ENCODE measurements around the gene PTPRS. TPM values are rescaled to one million over a fixed set of nuclear protein-coding genes. Genes with fewer than 3 reads are reported as not detected.

The PTPRS gene
- total and polyA plus RNA-seq, 2 donors (not counting 3 experiments of a cell fraction or from before 2014, with no cell fraction given), result 10.1 to 16.1 TPM

GRCh38 chr19:5321851-5322681, 18.5 kb downstream of the PTPRS start:
- no peak for FAIRE-seq
- Histone ChIP-seq H3K9me1 (replicated peaks; ENCODE audit: control insufficient read depth, extremely low read depth, insufficient read depth, low read length) (no peaks in the 10 kb centered on the region), H3K36me3 (ENCODE audit: control insufficient read depth in 2 of 2, extremely low read depth in 1 of 2, insufficient read depth in 2 of 2, low read length in 2 of 2) (no peaks in the 10 kb centered on the region), H2AFZ (ENCODE audit: low read depth, low read length) (no peak overlapping the region), H3K4me3 (replicated peaks in 1 of 3; ENCODE audit: insufficient read depth in 1 of 3, low read depth in 1 of 3, low read length in 3 of 3) (no peak overlapping the region), H3K9ac (replicated peaks; ENCODE audit: extremely low read depth, insufficient read depth, low read length) (no peak overlapping the region), H3K27ac (ENCODE audit: insufficient read depth, low read depth, low read length) (no peak overlapping the region), H3K9me3 (replicated peaks; ENCODE audit: control insufficient read depth, insufficient read depth, low read length) (no peaks in the 10 kb centered on the region), H3K4me1 (ENCODE audit: control insufficient read depth, extremely low read depth, insufficient read depth, low read length) (no peaks in the 10 kb centered on the region), H3K79me2 (ENCODE audit: control insufficient read depth, insufficient read depth, low read length) (no peaks in the 10 kb centered on the region), H4K20me1 (replicated peaks; ENCODE audit: control insufficient read depth, extremely low read depth, insufficient read depth, low read length) (no peaks in the 10 kb centered on the region), H3K27me3 (ENCODE audit: control insufficient read depth in 2 of 2, insufficient read depth in 2 of 2, low read length in 2 of 2) (no peaks in the 10 kb centered on the region), H3K4me2 (ENCODE audit: insufficient read depth, low read length) (no peak overlapping the region)
- dilution Hi-C loops (cut with MboI; ENCODE audit: extremely low pct_ligation_motif_present, low sequenced_read_pairs), result no loop called here
- ChIA-PET CTCF (no interaction called here), POLR2A (no interaction called here)
- TF ChIP-seq EZH2 (IDR thresholded peaks at IDR 0.05; ENCODE audit: borderline replicate concordance, low read depth, low read length, severe bottlenecking), result no peak
- TF ChIP-seq POLR2A (IDR thresholded peaks at IDR 0.05; ENCODE audit: low read depth, low read length), result no peak
- no peak for TF ChIP-seq GATA2 (IDR thresholded peaks at IDR 0.05; ENCODE audit: insufficient read depth, insufficient read length, low read depth, low read length)
- TF ChIP-seq, protein P1, sequence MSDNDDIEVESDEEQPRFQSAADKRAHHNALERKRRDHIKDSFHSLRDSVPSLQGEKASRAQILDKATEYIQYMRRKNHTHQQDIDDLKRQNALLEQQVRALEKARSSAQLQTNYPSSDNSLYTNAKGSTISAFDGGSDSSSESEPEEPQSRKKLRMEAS (IDR thresholded peaks at IDR 0.05; ENCODE audit: insufficient read depth, insufficient read length), result no peak
- TF ChIP-seq, protein P2, sequence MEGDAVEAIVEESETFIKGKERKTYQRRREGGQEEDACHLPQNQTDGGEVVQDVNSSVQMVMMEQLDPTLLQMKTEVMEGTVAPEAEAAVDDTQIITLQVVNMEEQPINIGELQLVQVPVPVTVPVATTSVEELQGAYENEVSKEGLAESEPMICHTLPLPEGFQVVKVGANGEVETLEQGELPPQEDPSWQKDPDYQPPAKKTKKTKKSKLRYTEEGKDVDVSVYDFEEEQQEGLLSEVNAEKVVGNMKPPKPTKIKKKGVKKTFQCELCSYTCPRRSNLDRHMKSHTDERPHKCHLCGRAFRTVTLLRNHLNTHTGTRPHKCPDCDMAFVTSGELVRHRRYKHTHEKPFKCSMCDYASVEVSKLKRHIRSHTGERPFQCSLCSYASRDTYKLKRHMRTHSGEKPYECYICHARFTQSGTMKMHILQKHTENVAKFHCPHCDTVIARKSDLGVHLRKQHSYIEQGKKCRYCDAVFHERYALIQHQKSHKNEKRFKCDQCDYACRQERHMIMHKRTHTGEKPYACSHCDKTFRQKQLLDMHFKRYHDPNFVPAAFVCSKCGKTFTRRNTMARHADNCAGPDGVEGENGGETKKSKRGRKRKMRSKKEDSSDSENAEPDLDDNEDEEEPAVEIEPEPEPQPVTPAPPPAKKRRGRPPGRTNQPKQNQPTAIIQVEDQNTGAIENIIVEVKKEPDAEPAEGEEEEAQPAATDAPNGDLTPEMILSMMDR (IDR thresholded peaks at IDR 0.05; ENCODE audit: extremely low read depth in 1 of 2, insufficient read depth in 1 of 2, low read depth in 1 of 2, low read length in 2 of 2), result no peak
- no peak for TF ChIP-seq JUN (IDR thresholded peaks at IDR 0.05; ENCODE audit: borderline replicate concordance, insufficient read depth, insufficient read length, low read depth)
- no peak for TF ChIP-seq FOS (IDR thresholded peaks at IDR 0.05; ENCODE audit: borderline replicate concordance, insufficient read depth, low read length)
- no peak for TF ChIP-seq MYC (IDR thresholded peaks at IDR 0.05; ENCODE audit: low read depth, low read length)
- TF ChIP-seq POLR2AphosphoS5 (IDR thresholded peaks at IDR 0.05; ENCODE audit: insufficient read depth, low read depth, low read length), result no peak
- intact Hi-C loops (cut with micrococcal nuclease), result no loop called here
- DNase-seq (ENCODE audit: low read depth, low spot score), result no peak
- no TSS peak for BruUV-seq (replicated peaks)

Measured in endothelial cell of umbilical vein (primary cell).